Measurements from ENCODE around the gene EXOC4.
"Not testable (repeated sequence)": the region's sequence is repeated elsewhere in the genome, so short reads cannot be mapped to it uniquely, and the experiment has no call there.

The EXOC4 gene

GRCh38 chr7:133987582-133987981, 734.7 kb downstream of the EXOC4 start:
- no peak for DNase-seq
- peaks cover 2% of the 10 kb centered on the region for H3K9me3 ChIP-seq (ENCODE audit: severe bottlenecking)
- no peak for TF ChIP-seq CTCF (IDR thresholded peaks at IDR 0.05; ENCODE audit: low read depth, low read length)
- no peak overlapping the region for H3K27ac ChIP-seq
- no peaks in the 10 kb centered on the region for H3K27me3 ChIP-seq (ENCODE audit: insufficient read depth, low read depth, severe bottlenecking)
- H3K4me3 ChIP-seq (ENCODE audit: low read depth, low read length): no peak overlapping the region
- H3K36me3 ChIP-seq: no peaks in the 10 kb centered on the region

GRCh38 chr7:133993547-133993946, 740.7 kb downstream of the EXOC4 start:
- H3K4me3 ChIP-seq (ENCODE audit: low read depth, low read length): no peak overlapping the region
- no peak overlapping the region for H3K27ac ChIP-seq
- H3K27me3 ChIP-seq (ENCODE audit: insufficient read depth, low read depth, severe bottlenecking): no peaks in the 10 kb centered on the region
- H3K36me3 ChIP-seq: peaks cover 3% of the 10 kb centered on the region; the same call in 1 of the 2 replicates
- H3K9me3 ChIP-seq (ENCODE audit: severe bottlenecking): no peaks in the 10 kb centered on the region
- no peak for DNase-seq
- no peak for TF ChIP-seq CTCF (IDR thresholded peaks at IDR 0.05; ENCODE audit: low read depth, low read length)

- not testable (repeated sequence) for H3K9me3 ChIP-seq (ENCODE audit: severe bottlenecking); H3K36me3 ChIP-seq; H3K27me3 ChIP-seq (ENCODE audit: insufficient read depth, low read depth, severe bottlenecking); H3K27ac ChIP-seq; DNase-seq; H3K4me3 ChIP-seq (ENCODE audit: low read depth, low read length)
Observed at GRCh38 chr7:133994100-133994499, 741.2 kb downstream of the EXOC4 start.

GRCh38 chr7:133997463-133997862, 744.6 kb downstream of the EXOC4 start:
- H3K36me3 ChIP-seq: peaks cover 6% of the 10 kb centered on the region; the same call in 1 of the 2 replicates
- H3K27ac ChIP-seq: no peak overlapping the region
- no peak for TF ChIP-seq CTCF (IDR thresholded peaks at IDR 0.05; ENCODE audit: low read depth, low read length)

GRCh38 chr7:133999178-133999577, 746.3 kb downstream of the EXOC4 start:
- TF ChIP-seq CTCF (IDR thresholded peaks at IDR 0.05; ENCODE audit: low read depth, low read length): no peak
- H3K27me3 ChIP-seq (ENCODE audit: insufficient read depth, low read depth, severe bottlenecking): no peaks in the 10 kb centered on the region
- DNase-seq: no peak
- H3K27ac ChIP-seq: no peak overlapping the region
- H3K36me3 ChIP-seq: peaks cover 6% of the 10 kb centered on the region; the same call in 1 of the 2 replicates
- no peaks in the 10 kb centered on the region for H3K9me3 ChIP-seq (ENCODE audit: severe bottlenecking)
- H3K4me3 ChIP-seq (ENCODE audit: low read depth, low read length): no peak overlapping the region

More at GRCh38 chr7:133997463-133997862, 744.6 kb downstream of the EXOC4 start:
- no peak overlapping the region for H3K4me3 ChIP-seq (ENCODE audit: low read depth, low read length)
- no peaks in the 10 kb centered on the region for H3K9me3 ChIP-seq (ENCODE audit: severe bottlenecking)
- no peak for DNase-seq
- H3K27me3 ChIP-seq (ENCODE audit: insufficient read depth, low read depth, severe bottlenecking): no peaks in the 10 kb centered on the region

- Histone ChIP-seq H3K27ac (peak overlapping the region; percentile 80), H3K9me3 (ENCODE audit: severe bottlenecking) (peaks cover 5% of the 10 kb centered on the region), H3K4me3 (ENCODE audit: low read depth, low read length) (no peak overlapping the region), H3K36me3 (no peaks in the 10 kb centered on the region; the same call in 1 of the 2 replicates), H3K27me3 (ENCODE audit: insufficient read depth, low read depth, severe bottlenecking) (no peaks in the 10 kb centered on the region)
- TF ChIP-seq CTCF (IDR thresholded peaks at IDR 0.05; ENCODE audit: low read depth, low read length): no peak
- DNase-seq: peak; percentile 70
Observed at GRCh38 chr7:134004829-134005505, 752.1 kb downstream of the EXOC4 start.

Data from WERI-Rb-1 (cell line).